Right lobe of liver (tissue), 6 donors: ENCODE data around the gene ACSL1. TPM values are rescaled to one million over a fixed set of nuclear protein-coding genes. Genes with fewer than 3 reads are reported as not detected.

Experiments used
- ATAC-seq, 4 donors: fragments of 200-7000 bp; cut with Tn5 transposase; one replicate each; pipeline ENCODE4 v1.9.1; 2020; ENCODE audit warnings: mild to moderate bottlenecking in 4 of 4, moderate library complexity in 4 of 4
- DNase-seq, 3 donors: peaks; one replicate each; pipeline ENCODE4 v3.0.0-alpha.2; 2020
- H3K27ac ChIP-seq, 3 donors: fragments of 200-600 bp; one replicate each; pipeline ENCODE4 v1.8.0; 2022
- H3K27me3 ChIP-seq, 2 donors: fragments of 200-600 bp; one replicate each; pipeline ENCODE4 v1.8.0; 2022
- H3K36me3 ChIP-seq, 4 donors: fragments of 200-600 bp; sonication (generic) in 1 of 4; one replicate each; pipeline versions ENCODE4 v1.5.1 to v1.8.0; 2017 to 2022; ENCODE audit warnings: control low read depth in 1 of 4
- H3K4me1 ChIP-seq, 4 donors: fragments of 200-600 bp; sonication (generic) in 1 of 4; one replicate each; pipeline versions ENCODE4 v1.5.1 to v1.8.0; 2017 to 2022; ENCODE audit warnings: control low read depth in 1 of 4
- H3K4me3 ChIP-seq, 3 donors: fragments of 200-600 bp; one replicate each; pipeline ENCODE4 v1.8.0; 2022
- H3K9me3 ChIP-seq, 4 donors: fragments of 200-600 bp; sonication (generic) in 1 of 4; one replicate each; pipeline versions ENCODE4 v1.5.1 to v1.8.0; 2017 to 2022; ENCODE audit warnings: control low read depth in 1 of 4
- POLR2A ChIP-seq: fragments of 450-650 bp; IDR thresholded peaks from one replicate; pipeline ENCODE4 v1.6.1; 2017; ENCODE audit warnings: antibody characterized with exemption, mild to moderate bottlenecking
- WGBS: methylation state at CpG from one replicate; pipeline ENCODE4 v1.1.6; 2018; ENCODE audit warnings: low coverage, low lambda C conversion rate; ENCODE audit not compliant: insufficient coverage; ENCODE audit errors: missing lambda C conversion rate; 5-methylcytosine and 5-hydroxymethylcytosine counted together
- intact Hi-C, 2 donors: fragments of 100-400 bp; cut with DNase I; formaldehyde crosslinking; loops; one replicate each; pipeline versions ENCODE4 v1.11.2 to v1.14.1; 2022
- total RNA-seq, 6 experiments: library from RNA; depleted of rRNA in 2 of 6; stranded (reverse); fragments of >200 nt in 2 of 6; fragmentation: NEBNext Ultra II Directional in 3 of 6; extraction: Animal tissue kit (Norgen Biotek cat#: 25700) in 3 of 6; gene quantifications; one replicate each; pipeline versions ENCODE4 v1.1.0 to v1.2.4, GENCODE V29; 2016 to 2023
- TF ChIP-seq, protein P1 (sequence below), 4 donors: fragments of 200-600 bp in 3 of 4; fragments of 450-650 bp in 1 of 4; IDR thresholded peaks; one replicate each; pipeline versions ENCODE4 v1.5.1 to v1.8.0; 2016 to 2022; ENCODE audit warnings: antibody characterized with exemption in 4 of 4, mild to moderate bottlenecking in 2 of 4
- donor health status: DM: no; HTN: yes; CAD: no.
- donor health status: DM: no; HTN: no; CAD: no.
- donor health status: DM: no; HTN: no; CAD: no.
- donor health status: DM: no; HTN: yes; CAD: no.
- donor health status: DM: no; HTN: yes; CAD: no.

Gene ACSL1
- total RNA-seq, 6 experiments from 2014 or later = 544 to 1,154 (median 743) TPM

- ATAC-seq = peak in 1 of 4 donors; percentile 4
- TF ChIP-seq POLR2A = no peak
- TF ChIP-seq, protein P1, sequence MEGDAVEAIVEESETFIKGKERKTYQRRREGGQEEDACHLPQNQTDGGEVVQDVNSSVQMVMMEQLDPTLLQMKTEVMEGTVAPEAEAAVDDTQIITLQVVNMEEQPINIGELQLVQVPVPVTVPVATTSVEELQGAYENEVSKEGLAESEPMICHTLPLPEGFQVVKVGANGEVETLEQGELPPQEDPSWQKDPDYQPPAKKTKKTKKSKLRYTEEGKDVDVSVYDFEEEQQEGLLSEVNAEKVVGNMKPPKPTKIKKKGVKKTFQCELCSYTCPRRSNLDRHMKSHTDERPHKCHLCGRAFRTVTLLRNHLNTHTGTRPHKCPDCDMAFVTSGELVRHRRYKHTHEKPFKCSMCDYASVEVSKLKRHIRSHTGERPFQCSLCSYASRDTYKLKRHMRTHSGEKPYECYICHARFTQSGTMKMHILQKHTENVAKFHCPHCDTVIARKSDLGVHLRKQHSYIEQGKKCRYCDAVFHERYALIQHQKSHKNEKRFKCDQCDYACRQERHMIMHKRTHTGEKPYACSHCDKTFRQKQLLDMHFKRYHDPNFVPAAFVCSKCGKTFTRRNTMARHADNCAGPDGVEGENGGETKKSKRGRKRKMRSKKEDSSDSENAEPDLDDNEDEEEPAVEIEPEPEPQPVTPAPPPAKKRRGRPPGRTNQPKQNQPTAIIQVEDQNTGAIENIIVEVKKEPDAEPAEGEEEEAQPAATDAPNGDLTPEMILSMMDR (IDR thresholded peaks at IDR 0.05) = no peak
- 75% methylated on average over 4 of the region's 5 CpGs for WGBS
- Histone ChIP-seq H3K27ac (no peak overlapping the region), H3K27me3 (no peaks in the 10 kb centered on the region), H3K4me3 (no peak overlapping the region), H3K9me3 (no peaks in the 10 kb centered on the region), H3K4me1 (no peaks in the 10 kb centered on the region), H3K36me3 (peaks cover 21 to 96% (median 70%) of the 10 kb centered on the region in 4 donors)
- intact Hi-C loops = no loop called here
- no peak for DNase-seq
Measured at GRCh38 chr4:184760681-184761080, 65.1 kb downstream of the ACSL1 start.

DNA sequence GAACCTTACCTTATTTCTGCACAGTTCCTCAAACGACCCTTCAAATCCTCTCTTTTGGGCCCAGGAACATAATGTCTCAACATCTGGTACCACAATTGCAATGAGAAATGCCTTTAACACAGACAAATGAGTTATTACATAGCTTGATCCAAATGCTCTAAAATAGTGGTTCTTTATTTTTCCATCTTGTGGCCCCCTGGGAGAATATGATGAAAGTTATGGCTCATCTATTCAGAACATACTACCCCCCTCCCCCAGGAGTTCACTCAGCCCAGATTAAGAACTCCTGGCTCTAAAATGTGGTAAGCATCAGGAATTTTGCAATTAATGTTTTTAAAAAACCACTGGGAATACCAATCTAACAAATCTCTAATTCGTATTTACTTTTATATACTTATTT, 68.0 kb downstream of the ACSL1 start:
- no peak overlapping the region for H3K27ac ChIP-seq
- DNase-seq (no peak), ATAC-seq (no peak)
- 35% methylated on average over 2 of the region's 2 CpGs for WGBS
- no peaks in the 10 kb centered on the region for H3K9me3 ChIP-seq
- no peak for TF ChIP-seq POLR2A
- H3K4me3 ChIP-seq = no peak overlapping the region
- no peaks in the 10 kb centered on the region for H3K27me3 ChIP-seq
- H3K4me1 ChIP-seq = peaks cover 0 to 3% (median 0%) of the 10 kb centered on the region in 4 donors
- peaks cover 21 to 88% (median 58%) of the 10 kb centered on the region in 4 donors for H3K36me3 ChIP-seq
- intact Hi-C loops = loop anchor here in 1 of 2 donors (10.0 kb wide), 1 partner anchor 227 kb away; no protein-coding TSS in a partner anchor

DNA sequence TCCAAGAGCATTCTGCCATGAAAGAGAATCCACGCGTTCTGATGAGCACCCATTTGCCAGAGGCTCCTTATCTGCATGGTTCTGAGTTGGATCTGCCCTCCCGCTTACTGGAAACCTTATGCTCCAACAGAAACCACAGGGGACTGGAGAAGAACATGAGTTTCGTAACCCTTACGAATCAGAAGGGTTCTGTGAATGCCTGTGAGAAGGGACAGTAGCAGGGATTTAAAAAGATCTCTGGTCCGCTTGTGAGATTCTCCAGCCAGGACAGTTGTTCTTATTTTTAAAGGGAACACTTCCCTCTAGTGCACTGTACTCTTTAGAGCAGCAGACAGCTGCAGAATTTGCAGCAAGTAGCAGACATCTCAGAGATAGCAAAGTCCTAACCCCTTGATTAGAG, 69.4 kb downstream of the ACSL1 start:
- intact Hi-C loops = loop anchor here in 1 of 2 donors (10.0 kb wide), 1 partner anchor 228 kb away; no protein-coding TSS in a partner anchor
- H3K27ac ChIP-seq = no peak overlapping the region
- peaks cover 21 to 74% (median 46%) of the 10 kb centered on the region in 4 donors for H3K36me3 ChIP-seq
- no peak for DNase-seq
- no peaks in the 10 kb centered on the region for H3K9me3 ChIP-seq
- WGBS = 83% methylated on average over 3 of the region's 6 CpGs
- H3K27me3 ChIP-seq = no peaks in the 10 kb centered on the region
- no peak for ATAC-seq
- no peak overlapping the region for H3K4me3 ChIP-seq
- TF ChIP-seq, protein P1 (IDR thresholded peaks at IDR 0.05) = no peak
- no peak for TF ChIP-seq POLR2A
- peaks cover 0 to 11% (median 0%) of the 10 kb centered on the region in 4 donors for H3K4me1 ChIP-seq

GRCh38 chr4:184755278-184755677, 70.5 kb downstream of the ACSL1 start:
- H3K27me3 ChIP-seq = no peaks in the 10 kb centered on the region
- DNase-seq = no peak
- TF ChIP-seq POLR2A = no peak
- TF ChIP-seq, protein P1 (IDR thresholded peaks at IDR 0.05) = no peak
- no peak overlapping the region for H3K27ac ChIP-seq
- intact Hi-C loops = loop anchor here in 1 of 2 donors (10.0 kb wide), 1 partner anchor 230 kb away; no protein-coding TSS in a partner anchor
- H3K9me3 ChIP-seq = no peaks in the 10 kb centered on the region
- peaks cover 0 to 17% (median 0%) of the 10 kb centered on the region in 4 donors for H3K4me1 ChIP-seq
- ATAC-seq = no peak
- H3K4me3 ChIP-seq = no peak overlapping the region
- peaks cover 21 to 63% (median 38%) of the 10 kb centered on the region in 4 donors for H3K36me3 ChIP-seq
- 87% methylated on average over 6 of the region's 6 CpGs for WGBS

- no peaks in the 10 kb centered on the region for H3K9me3 ChIP-seq
- H3K27me3 ChIP-seq = no peaks in the 10 kb centered on the region
- intact Hi-C loops = loop anchor here in 1 of 2 donors (10.0 kb wide), 1 partner anchor 232 kb away; no protein-coding TSS in a partner anchor
- ATAC-seq = peak in 3 of 4 donors; percentile 1 to 2 (median 2)
- H3K4me1 ChIP-seq = peaks cover 0 to 43% (median 4%) of the 10 kb centered on the region in 4 donors
- 77% methylated on average over 8 of the region's 9 CpGs for WGBS
- H3K4me3 ChIP-seq = no peak overlapping the region
- H3K27ac ChIP-seq = peak overlapping the region in 1 of 3 donors; percentile 24
- no peak for DNase-seq
- peaks cover 16 to 42% (median 24%) of the 10 kb centered on the region in 4 donors for H3K36me3 ChIP-seq
- TF ChIP-seq, protein P1 (IDR thresholded peaks at IDR 0.05) = no peak
- TF ChIP-seq POLR2A = no peak
Measured at GRCh38 chr4:184752496-184753275, 73.1 kb downstream of the ACSL1 start.
